Sigmoid colon (tissue), 4 donors: Measurements from ENCODE around the gene KCNJ4.

ENCODE experiments used
- CTCF ChIP-seq, 4 experiments: fragments of 450-650 bp in 3 of 4; fragments of 200-600 bp in 1 of 4; IDR thresholded peaks; one replicate each; pipeline ENCODE4 v1.5.1; 2016 to 2019; ENCODE audit warnings: antibody characterized with exemption in 4 of 4, mild to moderate bottlenecking in 3 of 4, moderate library complexity in 2 of 4
- POLR2A ChIP-seq, 2 donors: fragments of 450-650 bp; IDR thresholded peaks; one replicate each; pipeline ENCODE4 v1.6.1; 2016; ENCODE audit warnings: antibody characterized with exemption in 2 of 2, mild to moderate bottlenecking in 2 of 2, moderate library complexity in 2 of 2
- POLR2AphosphoS5 ChIP-seq, 4 donors: sonication (generic); formaldehyde crosslinking; IDR thresholded peaks; one replicate each; pipeline ENCODE4 v1.6.1; 2017; ENCODE audit warnings: antibody characterized with exemption in 4 of 4

GRCh38 chr22:38397189-38398085 is 57.6 kb downstream of the KCNJ4 start:
- peak in 1 of 4 donors; percentile 39 for TF ChIP-seq POLR2AphosphoS5 (IDR thresholded peaks at IDR 0.05)
- no peak for TF ChIP-seq POLR2A (IDR thresholded peaks at IDR 0.05)
- TF ChIP-seq CTCF (IDR thresholded peaks at IDR 0.05): no peak
